Amniotic stem cell (primary cell): ENCODE data around the gene CCDC138.

Experiments
- DNase-seq: peaks from one replicate; lab custom pipeline; 2025; lab: John Stamatoyannopoulos, UW

The CCDC138 gene

DNA sequence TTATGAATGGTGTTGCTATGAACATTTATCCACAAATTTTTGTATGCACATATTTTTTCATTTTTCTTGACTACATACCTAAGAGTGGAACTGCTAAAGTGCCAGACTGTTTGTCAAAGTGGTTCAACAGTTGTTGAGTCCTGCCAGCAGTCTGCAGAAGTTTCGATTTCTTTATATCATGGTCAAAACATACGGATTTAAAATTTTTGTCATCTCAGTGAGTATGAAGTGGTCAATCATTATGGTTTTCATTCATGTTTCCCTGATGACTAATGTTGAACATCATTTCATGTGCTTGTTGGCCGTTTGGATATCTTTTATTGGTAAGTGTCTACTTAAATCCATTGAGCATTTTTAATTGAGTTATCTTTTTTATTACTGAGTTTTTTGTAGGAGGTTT lies 39.2 kb downstream of the CCDC138 start:
- DNase-seq: no peak

DNA sequence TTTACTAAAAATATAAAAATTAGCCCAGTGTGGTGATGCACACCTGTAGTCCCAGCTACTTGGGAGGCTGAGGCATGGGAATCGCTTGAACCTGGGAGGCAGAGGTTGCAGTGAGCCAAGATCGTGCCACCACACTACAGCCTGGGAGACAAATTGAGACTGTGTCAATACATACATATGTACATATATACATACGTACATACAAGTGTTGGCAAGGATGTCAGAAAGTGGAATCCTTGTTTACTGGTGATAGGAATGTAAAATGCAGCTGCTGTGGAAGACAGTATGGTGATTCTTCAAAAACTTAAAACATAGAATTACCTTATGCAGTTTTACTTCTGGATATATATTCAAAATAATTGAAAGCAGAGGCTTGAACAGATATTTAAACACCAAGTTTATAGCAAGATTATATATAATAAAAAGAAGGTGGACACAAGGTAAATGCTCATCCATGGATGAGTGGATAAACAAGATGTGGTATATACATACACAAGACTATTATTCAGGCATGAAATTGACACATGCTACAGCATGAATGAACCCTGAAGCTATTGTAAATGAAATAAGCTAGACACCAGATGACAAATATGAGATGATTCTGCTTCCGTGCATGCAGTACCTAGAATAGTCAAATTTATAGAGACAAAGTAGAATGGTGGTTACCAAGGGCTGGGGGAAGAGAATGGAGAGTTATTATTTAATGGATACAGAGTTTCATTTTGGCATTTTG lies 43.2 kb downstream of the CCDC138 start:
- DNase-seq: no peak

DNA sequence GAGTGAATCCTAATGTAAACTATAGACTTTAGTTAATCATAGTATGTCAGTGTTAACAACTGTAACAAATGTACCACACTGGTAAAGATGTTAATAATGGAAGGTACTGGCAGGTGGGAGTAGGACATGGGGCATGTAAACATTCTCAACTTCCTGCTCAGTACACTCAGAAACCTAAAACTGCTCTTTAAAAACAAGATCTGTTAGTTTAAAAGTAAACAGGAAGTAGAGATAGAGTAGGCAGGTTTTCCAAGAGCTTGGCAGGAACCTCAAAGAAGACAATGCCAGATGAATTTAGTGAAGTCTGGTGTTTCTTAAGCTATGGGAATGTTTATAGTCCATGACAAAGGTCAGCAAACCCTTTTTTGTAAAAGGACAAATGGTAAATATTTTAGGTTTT lies 46.6 kb downstream of the CCDC138 start:
- DNase-seq: no peak

DNA sequence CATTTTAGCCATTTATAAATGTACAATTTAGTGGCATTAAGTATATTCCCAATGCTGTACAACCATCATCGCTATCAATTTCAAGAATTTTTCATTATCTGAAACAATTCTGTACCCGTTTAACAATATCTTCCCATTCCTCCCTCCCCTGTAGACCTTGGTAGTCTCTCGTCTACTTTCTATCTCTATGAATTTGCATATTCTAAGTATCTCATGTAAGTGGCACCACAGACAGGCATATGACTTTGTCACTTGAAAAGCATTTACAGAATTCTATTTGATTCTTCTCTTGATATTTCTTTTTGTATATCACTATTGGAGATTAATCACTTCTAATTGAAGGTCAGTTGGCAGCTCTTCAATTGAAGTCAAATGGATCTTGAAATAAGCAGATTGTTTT lies 48.0 kb downstream of the CCDC138 start:
- DNase-seq: no peak

DNA sequence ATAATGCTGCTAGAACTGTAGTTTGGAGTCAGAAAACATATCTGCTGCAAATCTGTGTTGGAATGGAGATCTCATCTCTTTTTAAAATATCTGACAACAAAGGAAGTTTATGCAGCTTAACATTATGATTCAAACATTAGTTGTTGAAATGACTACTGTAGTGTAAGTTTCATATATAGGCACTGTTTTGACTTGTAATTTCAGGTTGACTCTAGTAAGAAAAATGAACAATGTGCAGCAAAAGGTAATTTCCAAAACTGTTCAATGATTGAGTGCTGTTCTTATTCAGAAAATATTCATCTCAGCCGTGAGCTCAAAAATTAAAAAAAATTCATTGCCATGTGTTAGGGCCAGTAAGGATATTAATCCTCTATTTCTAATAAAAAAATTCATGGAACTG lies 48.5 kb downstream of the CCDC138 start:
- DNase-seq: no peak

DNA sequence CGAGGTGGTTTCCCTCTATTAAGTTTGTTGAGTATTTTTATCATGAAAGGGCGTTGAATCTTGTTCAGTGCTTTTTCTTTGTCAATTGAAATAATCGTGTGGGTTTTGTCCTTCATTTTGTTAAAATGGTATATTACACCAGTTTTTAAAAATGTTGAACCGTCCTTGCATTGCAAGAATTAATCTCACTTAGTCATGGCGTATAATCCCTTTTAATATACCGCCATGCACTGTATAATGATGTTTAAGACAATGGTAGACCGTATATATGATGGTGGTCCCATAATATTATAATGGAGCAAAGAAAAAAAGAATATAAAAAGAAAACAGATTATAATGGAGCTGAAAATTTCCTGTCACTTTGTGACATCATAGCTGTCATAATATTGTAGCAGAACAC lies 50.6 kb downstream of the CCDC138 start:
- no peak for DNase-seq

DNA sequence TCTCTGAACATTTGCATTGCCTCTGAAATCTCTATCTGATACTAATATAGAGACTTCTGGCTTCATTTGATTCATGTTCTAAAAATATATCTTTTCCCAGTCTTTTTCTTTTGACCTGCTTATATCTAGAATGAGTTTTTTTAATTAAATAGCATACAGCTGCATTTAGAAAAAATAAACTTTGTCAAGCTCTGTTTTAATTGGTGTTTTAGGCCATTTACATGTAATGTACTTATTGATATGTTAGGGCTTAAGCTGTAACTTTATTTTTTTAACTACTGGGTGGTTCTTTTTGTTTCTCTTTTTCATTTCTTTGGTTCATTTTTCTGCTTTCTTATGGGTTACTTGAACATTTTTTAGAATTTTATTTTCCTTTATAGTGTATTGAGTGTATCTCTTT lies 54.9 kb downstream of the CCDC138 start:
- DNase-seq: no peak

DNA sequence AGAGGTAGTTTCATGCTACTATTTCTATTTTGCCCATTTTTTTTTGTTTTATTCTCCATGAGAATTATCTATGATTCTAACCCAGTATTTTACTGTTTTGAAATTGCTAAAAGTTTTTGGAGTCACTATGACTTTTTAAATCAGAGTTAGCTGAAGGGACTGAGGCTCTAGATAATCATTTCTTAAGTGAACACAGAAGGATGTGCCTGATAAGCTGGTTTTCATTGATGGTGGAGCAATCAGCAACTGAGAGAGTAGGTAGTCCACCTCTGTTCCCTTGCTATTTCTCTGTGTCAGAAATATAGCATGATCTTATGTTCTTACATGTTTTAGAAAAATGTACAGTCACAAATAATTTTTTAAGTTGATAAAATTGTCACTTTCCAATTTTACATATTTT lies 59.4 kb downstream of the CCDC138 start:
- no peak for DNase-seq

DNA sequence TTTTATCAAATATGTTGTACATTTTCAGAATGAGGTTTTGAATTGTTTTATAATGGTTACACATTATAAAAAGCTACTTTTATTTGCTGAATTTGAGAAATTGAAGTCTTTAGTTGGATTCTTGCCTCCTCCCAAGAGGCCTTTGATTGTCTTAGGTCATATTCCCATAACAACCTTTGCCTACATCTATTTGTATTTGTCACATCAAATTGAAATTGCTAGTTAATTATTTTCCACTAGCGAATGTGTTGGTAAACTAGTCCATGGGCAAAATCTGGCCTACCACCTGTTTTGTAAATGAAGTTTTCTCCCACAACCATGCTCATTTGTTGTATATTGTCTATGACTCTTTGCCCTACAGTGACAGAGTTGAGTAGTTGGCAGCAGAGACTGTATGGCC lies 60.4 kb downstream of the CCDC138 start:
- DNase-seq: no peak

DNA sequence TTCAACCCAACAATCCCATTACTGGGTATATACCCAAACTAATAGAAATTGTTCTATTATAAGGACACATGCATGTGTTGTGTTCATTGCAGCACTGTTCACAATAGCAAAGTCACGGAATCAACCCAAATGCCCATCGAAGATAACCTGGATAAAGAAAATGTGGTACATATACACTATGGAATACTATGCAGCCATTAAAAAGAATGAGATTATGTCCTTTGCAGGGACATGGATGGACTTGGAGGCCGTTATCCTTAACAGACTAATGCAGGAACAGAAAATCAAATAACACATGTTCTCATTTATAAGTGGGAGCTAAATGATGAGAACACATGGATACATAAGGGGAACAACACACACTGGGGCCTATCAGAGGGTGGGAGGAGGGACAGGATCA lies 65.8 kb downstream of the CCDC138 start:
- DNase-seq: no peak

DNA sequence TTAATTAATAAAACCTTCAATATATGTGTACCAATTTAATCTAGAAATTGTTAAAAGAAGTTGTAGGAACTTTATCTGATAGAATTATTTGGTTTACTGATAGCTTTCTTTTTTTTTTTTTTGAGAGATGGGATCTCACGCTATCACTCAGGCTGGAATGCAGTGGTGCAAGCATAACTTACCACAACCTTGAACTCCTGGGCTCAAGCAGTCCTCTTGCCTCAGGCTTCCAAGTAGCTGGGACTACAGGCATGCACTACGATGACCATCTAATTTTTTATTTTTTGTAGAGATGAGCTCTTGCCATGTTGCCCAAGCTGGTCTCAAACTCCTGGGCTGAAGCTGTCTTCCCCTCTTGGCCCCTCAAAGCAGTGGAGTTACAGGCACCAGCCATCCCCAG lies 66.8 kb downstream of the CCDC138 start:
- DNase-seq: no peak

DNA sequence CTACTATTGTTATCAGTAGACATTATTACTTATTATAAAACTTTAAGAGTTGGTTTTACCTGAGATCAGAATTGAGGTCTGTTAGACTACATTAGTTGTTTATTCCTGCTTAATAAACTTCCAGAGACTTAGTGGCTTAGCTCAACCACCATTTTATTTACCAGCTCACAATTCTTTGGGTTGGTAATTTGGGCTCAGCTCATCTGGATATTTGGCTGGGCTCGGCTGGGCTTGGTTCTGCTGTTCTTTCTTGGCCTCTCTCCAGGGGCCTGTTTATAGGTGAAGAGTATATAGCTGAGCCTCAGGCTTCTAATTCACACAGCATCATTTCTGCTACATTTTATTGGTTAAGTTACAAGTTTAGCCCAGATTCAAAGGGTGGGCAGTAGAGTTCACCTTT lies 67.9 kb downstream of the CCDC138 start:
- DNase-seq: no peak

DNA sequence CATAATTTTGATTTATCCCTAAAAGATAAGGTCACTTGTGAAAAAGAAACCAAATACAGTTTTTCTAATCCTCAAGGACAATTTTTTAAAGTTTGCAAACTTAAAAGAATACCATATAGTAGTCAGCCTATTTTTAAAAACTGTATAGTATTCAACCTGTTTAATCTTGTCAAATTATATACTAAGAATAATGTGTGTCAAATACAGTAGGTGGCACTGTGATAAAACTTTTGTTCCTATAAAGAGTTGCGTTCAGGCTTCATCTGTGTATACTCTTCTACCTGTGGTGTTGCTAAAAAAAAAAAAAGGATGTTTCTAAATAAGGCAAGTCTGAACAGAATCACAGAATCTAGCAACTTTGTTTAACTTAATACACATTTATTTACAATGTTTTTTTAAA lies 68.6 kb downstream of the CCDC138 start:
- DNase-seq: peak; percentile 1

DNA sequence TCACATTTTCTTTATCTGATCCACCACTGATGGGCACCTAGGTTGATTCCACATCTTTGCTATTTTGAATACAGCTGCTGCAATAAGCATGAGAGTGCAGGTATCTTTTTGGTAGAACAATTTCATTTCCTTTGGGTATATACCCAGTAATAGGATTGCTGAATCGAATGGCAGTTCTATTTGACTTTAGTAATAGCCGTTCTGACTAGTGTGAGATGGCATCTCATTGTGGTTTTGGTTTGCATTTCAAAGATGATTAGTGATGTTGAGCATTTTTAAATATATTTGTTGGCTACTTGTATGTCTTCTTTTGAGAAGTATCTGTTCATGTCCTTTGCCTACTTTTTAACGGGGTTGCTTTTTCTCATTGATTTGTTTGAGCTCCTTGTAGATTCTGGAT lies 72.3 kb downstream of the CCDC138 start:
- DNase-seq: no peak

DNA sequence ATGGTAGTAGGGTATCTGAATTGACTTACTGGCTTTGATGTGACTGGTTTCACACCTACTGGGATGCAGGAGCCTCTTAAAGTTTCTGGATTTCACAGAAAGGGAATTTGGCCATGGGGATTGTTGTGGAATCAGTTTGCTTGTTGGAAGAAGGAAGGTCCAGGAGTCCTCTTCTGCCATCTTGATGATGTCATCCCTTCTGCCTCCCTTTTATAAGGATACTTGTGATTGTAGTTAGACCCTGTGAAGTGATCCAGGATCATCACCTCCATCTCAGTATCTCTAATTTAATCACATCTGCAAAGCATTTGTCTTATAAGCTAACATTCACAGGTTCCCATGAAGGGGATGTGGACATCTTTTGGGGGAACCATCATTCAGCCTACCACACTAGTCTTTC lies 79.5 kb downstream of the CCDC138 start:
- DNase-seq: no peak

DNA sequence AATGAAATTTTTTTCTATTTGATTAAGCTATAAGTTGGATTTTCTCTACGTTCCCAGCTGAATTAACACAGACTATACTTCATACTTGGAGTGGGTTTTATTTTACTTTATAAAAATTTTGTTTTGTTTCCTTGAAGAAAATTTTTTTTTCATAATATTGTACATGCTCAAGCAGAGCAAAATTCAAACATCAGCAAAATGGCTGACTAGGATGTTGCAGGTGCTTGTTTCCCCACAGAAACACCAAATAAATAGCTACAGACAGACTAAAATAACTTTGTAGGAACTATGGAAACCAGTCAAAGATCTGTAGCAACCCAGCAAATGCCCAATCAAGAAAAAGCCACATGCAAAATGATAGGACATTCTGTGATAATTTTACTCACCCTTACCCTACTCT lies 82.3 kb downstream of the CCDC138 start:
- no peak for DNase-seq

DNA sequence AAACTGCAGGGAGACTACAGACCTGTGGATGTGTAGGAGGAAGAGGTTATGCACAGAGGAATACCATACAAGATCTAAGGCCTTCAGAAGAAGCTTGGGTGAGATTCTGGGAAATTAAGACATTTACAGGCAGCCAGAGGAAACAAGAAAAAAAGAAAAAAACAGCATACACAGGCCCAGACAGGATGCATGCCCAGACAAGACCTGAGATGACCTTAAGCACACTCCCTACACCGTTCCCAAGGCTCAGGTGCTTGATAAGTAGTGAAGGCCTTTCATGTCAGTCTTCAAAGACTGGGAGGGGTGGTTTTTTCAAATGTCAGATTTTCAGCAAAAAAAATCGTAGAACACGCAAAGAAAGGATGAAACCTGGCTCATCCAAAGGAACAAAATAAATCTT lies 83.0 kb downstream of the CCDC138 start:
- DNase-seq: no peak

DNA sequence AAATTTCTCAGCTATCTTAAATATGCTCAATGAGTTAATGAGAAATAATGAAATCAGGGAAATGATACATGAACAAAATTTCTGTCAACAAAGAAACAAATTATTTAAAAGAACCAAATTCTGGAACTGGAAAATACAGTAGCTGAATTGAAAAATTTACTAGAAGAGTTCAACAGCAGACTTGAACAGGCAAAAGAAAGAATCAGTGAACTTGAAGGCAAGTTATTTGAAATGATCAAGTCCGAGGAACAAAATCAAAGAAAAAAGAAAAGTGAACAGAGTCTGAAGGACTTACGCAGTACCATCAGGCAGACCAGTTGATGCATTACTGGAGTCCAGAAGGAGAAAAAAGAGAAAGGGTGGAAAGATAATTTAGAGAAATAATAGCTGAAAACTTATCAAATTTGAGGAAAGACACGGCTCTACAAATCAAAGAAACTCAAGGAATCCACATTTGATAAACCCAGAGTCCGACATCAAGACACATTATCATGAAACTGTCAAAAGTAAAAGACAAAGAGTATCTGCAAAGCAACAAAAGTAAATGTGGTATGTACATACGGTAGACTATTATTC lies 83.6 kb downstream of the CCDC138 start:
- DNase-seq: no peak

DNA sequence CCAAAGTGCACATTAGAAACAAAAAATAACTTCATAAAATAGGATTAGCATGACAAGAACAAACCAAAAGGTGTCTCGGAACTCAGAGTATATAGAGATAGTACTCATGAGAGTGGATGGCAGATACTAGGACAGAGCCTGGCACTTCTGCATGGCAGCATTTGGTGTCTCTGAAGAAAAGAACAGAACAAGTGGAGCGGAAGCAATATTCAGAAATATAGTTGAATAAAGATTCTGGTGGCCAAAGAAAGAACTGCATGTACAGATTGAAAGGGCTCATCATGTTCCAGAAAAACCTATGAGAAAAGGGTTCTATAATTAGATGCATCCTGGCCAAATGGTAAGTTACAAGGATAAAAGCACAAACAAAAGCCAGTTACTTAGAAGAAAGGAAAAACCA lies 90.9 kb downstream of the CCDC138 start:
- DNase-seq: no peak

DNA sequence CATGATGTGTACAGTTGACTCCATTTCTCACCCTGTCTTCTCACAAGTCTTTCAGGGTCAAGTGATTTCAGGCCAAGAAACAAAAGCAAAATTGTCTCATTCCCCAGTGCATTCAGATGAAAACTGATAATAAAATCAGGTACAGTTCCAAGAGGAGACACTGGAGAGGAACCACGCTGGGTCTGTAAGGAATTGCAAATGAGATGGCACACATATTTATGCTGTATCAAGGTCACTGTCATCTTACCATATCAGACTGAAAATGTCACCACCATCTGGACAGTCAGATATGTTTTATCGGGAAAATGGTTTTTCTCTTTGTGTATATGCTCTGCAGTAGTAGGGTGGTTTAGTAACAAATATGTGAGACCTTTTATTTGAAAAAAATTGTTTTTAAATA lies 91.7 kb downstream of the CCDC138 start:
- DNase-seq: no peak

DNA sequence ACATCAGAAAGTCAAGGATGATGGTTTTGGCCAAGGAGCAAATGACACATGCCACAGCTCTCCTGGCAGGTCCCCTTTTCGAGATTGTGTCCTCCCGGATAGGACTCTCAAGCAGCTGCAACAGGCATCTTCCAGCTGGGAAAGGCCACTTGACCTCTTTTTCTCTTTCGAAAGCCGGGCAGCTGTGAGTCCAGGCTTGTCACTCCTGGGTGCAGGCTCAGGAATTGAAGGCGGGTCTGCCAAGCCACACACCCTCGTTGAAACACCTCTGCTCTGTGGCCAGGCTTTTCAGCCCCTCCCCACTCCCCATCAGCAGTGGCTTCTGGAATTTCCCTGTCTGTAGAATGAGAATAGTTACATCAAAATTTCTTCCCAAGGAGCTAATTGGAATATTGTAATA lies 98.0 kb downstream of the CCDC138 start:
- DNase-seq: no peak

DNA sequence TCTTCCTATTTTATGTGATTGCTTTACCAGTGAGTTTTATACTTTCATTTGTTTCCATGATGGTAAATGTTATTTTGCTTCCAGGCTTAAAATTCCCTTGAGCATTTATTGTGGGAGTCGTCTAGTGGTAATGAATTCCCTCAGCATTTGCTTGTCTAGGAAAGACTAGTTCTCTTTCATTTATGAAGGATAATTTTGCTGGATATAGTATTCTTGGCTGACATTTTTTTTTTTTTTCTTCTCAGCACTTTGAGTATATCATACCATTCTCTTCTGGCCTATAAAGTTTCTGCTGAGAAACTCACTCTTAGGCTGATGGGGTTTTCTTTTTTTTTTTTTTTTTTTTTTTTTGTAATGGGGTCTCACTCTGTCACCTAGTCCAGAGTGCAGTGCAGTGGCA lies 103.3 kb downstream of the CCDC138 start:
- DNase-seq: no peak

DNA sequence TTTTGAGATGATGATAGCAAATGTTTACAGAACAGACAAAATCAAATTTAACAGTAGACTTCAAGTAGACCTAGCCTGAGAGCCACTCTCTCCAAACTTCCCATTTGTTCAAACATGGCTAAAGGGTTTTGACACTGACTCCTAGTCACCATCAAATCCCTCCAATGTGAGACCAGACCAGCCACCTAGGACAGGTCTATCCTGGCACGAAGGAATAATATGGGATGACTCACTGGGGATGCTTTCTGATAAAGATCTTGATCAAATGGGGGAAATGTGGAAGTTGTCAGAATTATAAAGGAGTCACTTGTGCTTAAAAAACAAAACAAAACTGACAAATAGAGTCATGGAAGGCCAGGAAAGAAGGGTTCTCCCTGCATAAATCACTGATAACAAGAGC lies 106.7 kb downstream of the CCDC138 start:
- no peak for DNase-seq

DNA sequence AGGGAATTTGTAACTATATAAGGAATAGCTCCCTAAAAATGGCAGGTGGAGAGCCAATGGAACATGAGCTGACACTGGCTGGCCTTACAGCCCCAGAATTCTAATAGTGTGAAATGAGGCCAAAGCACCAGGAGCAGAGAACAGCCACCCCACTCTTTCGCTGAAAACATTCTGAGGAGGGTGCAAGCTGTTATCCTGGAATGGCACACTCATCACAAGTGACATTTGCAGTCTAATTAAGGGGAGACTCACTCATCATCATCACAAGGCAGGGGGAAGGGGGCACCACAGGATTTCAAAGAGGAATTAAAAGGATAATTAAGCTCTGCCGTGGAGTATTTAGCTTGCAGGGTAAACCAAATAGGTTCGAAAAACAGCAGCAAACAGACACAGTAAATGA lies 108.2 kb downstream of the CCDC138 start:
- DNase-seq: no peak
